Effector CD4-positive, alpha-beta T cell (primary cell): ENCODE measurements around the gene AKT3.

Experiments
- DNase-seq: peaks from one replicate; pipeline ENCODE4 v3.0.0-alpha.2; 2020

Gene AKT3

GRCh38 chr1:243548516-243548915 lies 301.5 kb downstream of the AKT3 start:
- DNase-seq = no peak

- no peak for DNase-seq
Measured at GRCh38 chr1:243547891-243548290, 302.2 kb downstream of the AKT3 start.

GRCh38 chr1:243546457-243546856 lies 303.6 kb downstream of the AKT3 start:
- no peak for DNase-seq

- no peak for DNase-seq
Measured at GRCh38 chr1:243543501-243543900, 306.5 kb downstream of the AKT3 start.

GRCh38 chr1:243542739-243543415 lies 307.2 kb downstream of the AKT3 start:
- DNase-seq = no peak

- no peak for DNase-seq
Measured at GRCh38 chr1:243539636-243540035, 310.4 kb downstream of the AKT3 start.

- no peak for DNase-seq
Measured at GRCh38 chr1:243535014-243535413, 315.0 kb downstream of the AKT3 start.

- no peak for DNase-seq
Measured at GRCh38 chr1:243529512-243529911, 320.5 kb downstream of the AKT3 start.

- no peak for DNase-seq
Measured at GRCh38 chr1:243528459-243529121, 321.5 kb downstream of the AKT3 start.

GRCh38 chr1:243526180-243526579 lies 323.9 kb downstream of the AKT3 start:
- no peak for DNase-seq

GRCh38 chr1:243525085-243525487 lies 325.0 kb downstream of the AKT3 start:
- no peak for DNase-seq

GRCh38 chr1:243523766-243524165 lies 326.3 kb downstream of the AKT3 start:
- DNase-seq = no peak

- DNase-seq = no peak
Measured at GRCh38 chr1:243520831-243521230, 329.2 kb downstream of the AKT3 start.

- DNase-seq = no peak
Measured at GRCh38 chr1:243514927-243515326, 335.1 kb downstream of the AKT3 start.

GRCh38 chr1:243513726-243514491 lies 336.1 kb downstream of the AKT3 start:
- no peak for DNase-seq

GRCh38 chr1:243510928-243511327 lies 339.1 kb downstream of the AKT3 start:
- no peak for DNase-seq

GRCh38 chr1:243508943-243509342 lies 341.1 kb downstream of the AKT3 start:
- DNase-seq = no peak

GRCh38 chr1:243508303-243508713 lies 341.7 kb downstream of the AKT3 start:
- no peak for DNase-seq

GRCh38 chr1:243507672-243508302 lies 342.3 kb downstream of the AKT3 start:
- DNase-seq = no peak

GRCh38 chr1:243507001-243507671 lies 342.9 kb downstream of the AKT3 start:
- DNase-seq = no peak

GRCh38 chr1:243505986-243506689 lies 343.9 kb downstream of the AKT3 start:
- no peak for DNase-seq

- DNase-seq = no peak
Measured at GRCh38 chr1:243503155-243503554, 346.9 kb downstream of the AKT3 start.
